BLaER1 treated with 17β-estradiol and CSF1 and Interleukin-3, amounts not matched to agents 10 nM and 100 nM (cell line): ENCODE results near the gene ATXN2.

Experiments used
- H3K27ac ChIP-seq, 11 experiments: shearing (Covaris generic); formaldehyde crosslinking; 2 replicates each; pipeline ENCODE4 v1.8.1; 2022
- H3K27me3 ChIP-seq, 11 experiments: shearing (Covaris generic); formaldehyde crosslinking; 2 replicates each; pipeline ENCODE4 v1.8.1; 2022
- H3K36me3 ChIP-seq, 11 experiments: shearing (Covaris generic); formaldehyde crosslinking; 2 replicates each; pipeline ENCODE4 v1.8.1; 2022
- H3K4me1 ChIP-seq, 10 experiments: shearing (Covaris generic); formaldehyde crosslinking; 2 replicates each; pipeline ENCODE4 v1.8.1; 2022
- H3K4me2 ChIP-seq, 11 experiments: shearing (Covaris generic); formaldehyde crosslinking; 2 replicates each; pipeline ENCODE4 v1.8.1; 2022
- H3K4me3 ChIP-seq, 10 experiments: shearing (Covaris generic); formaldehyde crosslinking; 2 replicates each; pipeline ENCODE4 v1.8.1; 2022
- H3K9ac ChIP-seq, 11 experiments: shearing (Covaris generic); formaldehyde crosslinking; 2 replicates each; pipeline ENCODE4 v1.8.1; 2022
- H3K9me3 ChIP-seq, 11 experiments: shearing (Covaris generic); formaldehyde crosslinking; replicated peaks in 1 of 11; 2 replicates each; pipeline ENCODE4 v1.8.1; 2022
- H4K20me1 ChIP-seq, 11 experiments: shearing (Covaris generic); formaldehyde crosslinking; 2 replicates each; pipeline ENCODE4 v1.8.1; 2022
- Cebpa-rat ChIP-seq, 11 experiments: shearing (Covaris generic); IDR thresholded peaks; 2 replicates each; pipeline ENCODE4 v1.8.1; 2022

ATXN2 gene

GRCh38 chr12:111455448-111456320 lies 143.4 kb downstream of the ATXN2 start:
- no peak for TF ChIP-seq Cebpa-rat (IDR thresholded peaks at IDR 0.05)
- no peak overlapping the region; a peak in 1 of 22 replicates for H3K27ac ChIP-seq
- H3K9ac ChIP-seq: peak overlapping the region in 1 of 11 experiments; percentile 45; a peak in 2 of 22 replicates
- peaks cover 89 to 99% (median 93%) of the 10 kb centered on the region in 11 experiments for H3K36me3 ChIP-seq
- H3K27me3 ChIP-seq: no peaks in the 10 kb centered on the region
- peaks cover 22 to 80% (median 43%) of the 10 kb centered on the region in 11 experiments; a peak in 21 of 22 replicates for H4K20me1 ChIP-seq
- H3K4me3 ChIP-seq: no peak overlapping the region
- peak overlapping the region in 1 of 11 experiments; percentile 44; a peak in 2 of 22 replicates for H3K4me2 ChIP-seq
- H3K9me3 ChIP-seq: no peaks in the 10 kb centered on the region
- H3K4me1 ChIP-seq: peaks cover 11 to 33% (median 23%) of the 10 kb centered on the region in 10 experiments

- Histone ChIP-seq H3K9ac (peak overlapping the region in 1 of 11 experiments; percentile 4; a peak in 1 of 22 replicates), H3K9me3 (no peaks in the 10 kb centered on the region), H3K4me2 (no peak overlapping the region), H4K20me1 (peaks cover 22 to 88% (median 51%) of the 10 kb centered on the region in 11 experiments; a peak in 21 of 22 replicates), H3K27me3 (no peaks in the 10 kb centered on the region), H3K36me3 (peaks cover 92 to 100% (median 94%) of the 10 kb centered on the region in 11 experiments), H3K4me1 (peaks cover 15 to 41% (median 31%) of the 10 kb centered on the region in 10 experiments), H3K27ac (0 out of 22 replicates have a peak overlapping the region, but pooled peaks of 1 of the 11 experiments have one; percentile 12), H3K4me3 (no peak overlapping the region)
- TF ChIP-seq Cebpa-rat (IDR thresholded peaks at IDR 0.05): no peak
These were observed 144.2 kb downstream of the ATXN2 start for GRCh38 chr12:111454716-111455447.

GRCh38 chr12:111454311-111454710 lies 144.8 kb downstream of the ATXN2 start:
- H3K9ac ChIP-seq: peak overlapping the region in 1 of 11 experiments; percentile 4; a peak in 1 of 22 replicates
- H3K27ac ChIP-seq: 0 out of 22 replicates have a peak overlapping the region, but pooled peaks of 1 of the 11 experiments have one; percentile 12
- peaks cover 22 to 93% (median 57%) of the 10 kb centered on the region in 11 experiments; a peak in 21 of 22 replicates for H4K20me1 ChIP-seq
- H3K4me2 ChIP-seq: no peak overlapping the region
- TF ChIP-seq Cebpa-rat (IDR thresholded peaks at IDR 0.05): no peak
- no peaks in the 10 kb centered on the region for H3K9me3 ChIP-seq
- peaks cover 20 to 47% (median 36%) of the 10 kb centered on the region in 10 experiments for H3K4me1 ChIP-seq
- H3K36me3 ChIP-seq: peaks cover 92 to 100% (median 94%) of the 10 kb centered on the region in 11 experiments
- no peaks in the 10 kb centered on the region for H3K27me3 ChIP-seq
- no peak overlapping the region for H3K4me3 ChIP-seq

- Histone ChIP-seq H3K27me3 (no peaks in the 10 kb centered on the region), H3K4me3 (no peak overlapping the region), H3K27ac (no peak overlapping the region), H3K9ac (peak overlapping the region in 3 of 11 experiments; percentile 8 to 37 (median 23); a peak in 1 of 22 replicates), H3K36me3 (peaks cover 92 to 100% (median 96%) of the 10 kb centered on the region in 11 experiments), H3K9me3 (no peaks in the 10 kb centered on the region), H3K4me1 (peaks cover 23 to 49% (median 43%) of the 10 kb centered on the region in 10 experiments), H3K4me2 (peak overlapping the region in 3 of 11 experiments; percentile 8 to 30 (median 13); a peak in 3 of 22 replicates), H4K20me1 (peaks cover 22 to 95% (median 67%) of the 10 kb centered on the region in 11 experiments)
- TF ChIP-seq Cebpa-rat (IDR thresholded peaks at IDR 0.05): no peak
These were observed 145.8 kb downstream of the ATXN2 start for GRCh38 chr12:111453071-111453989.

GRCh38 chr12:111451649-111452129 lies 147.4 kb downstream of the ATXN2 start:
- no peak for TF ChIP-seq Cebpa-rat (IDR thresholded peaks at IDR 0.05)
- peaks cover 92 to 100% (median 96%) of the 10 kb centered on the region in 11 experiments for H3K36me3 ChIP-seq

GRCh38 chr12:111451232-111451631 lies 147.9 kb downstream of the ATXN2 start:
- no peak for TF ChIP-seq Cebpa-rat (IDR thresholded peaks at IDR 0.05)
- peaks cover 92 to 100% (median 97%) of the 10 kb centered on the region in 11 experiments for H3K36me3 ChIP-seq
- H3K4me2 ChIP-seq: peak overlapping the region in 7 of 11 experiments; percentile 8 to 43 (median 19); a peak in 5 of 22 replicates

More at GRCh38 chr12:111451649-111452129, 147.4 kb downstream of the ATXN2 start:
- no peaks in the 10 kb centered on the region for H3K27me3 ChIP-seq
- H3K9me3 ChIP-seq: no peaks in the 10 kb centered on the region
- H4K20me1 ChIP-seq: peaks cover 32 to 95% (median 81%) of the 10 kb centered on the region in 11 experiments
- H3K4me3 ChIP-seq: no peak overlapping the region
- H3K27ac ChIP-seq: no peak overlapping the region
- H3K4me2 ChIP-seq: peak overlapping the region in 6 of 11 experiments; percentile 8 to 39 (median 12); a peak in 4 of 22 replicates
- peaks cover 35 to 62% (median 57%) of the 10 kb centered on the region in 10 experiments for H3K4me1 ChIP-seq
- H3K9ac ChIP-seq: no peak overlapping the region

GRCh38 chr12:111450676-111451075 lies 148.4 kb downstream of the ATXN2 start:
- Histone ChIP-seq H3K4me2 (peak overlapping the region in 5 of 11 experiments; percentile 11 to 43 (median 39); a peak in 7 of 22 replicates), H3K27me3 (no peaks in the 10 kb centered on the region), H3K27ac (peak overlapping the region in 8 of 11 experiments; percentile 3 to 47 (median 18); a peak in 10 of 22 replicates), H3K4me3 (no peak overlapping the region), H4K20me1 (peaks cover 42 to 98% (median 87%) of the 10 kb centered on the region in 11 experiments), H3K36me3 (peaks cover 87 to 100% (median 97%) of the 10 kb centered on the region in 11 experiments), H3K9ac (peak overlapping the region in 7 of 11 experiments; percentile 12 to 62 (median 34); a peak in 9 of 22 replicates), H3K4me1 (peaks cover 46 to 69% (median 66%) of the 10 kb centered on the region in 10 experiments), H3K9me3 (no peaks in the 10 kb centered on the region)
- no peak for TF ChIP-seq Cebpa-rat (IDR thresholded peaks at IDR 0.05)

More at GRCh38 chr12:111451232-111451631, 147.9 kb downstream of the ATXN2 start:
- H3K9me3 ChIP-seq: no peaks in the 10 kb centered on the region
- H3K4me1 ChIP-seq: peaks cover 40 to 67% (median 61%) of the 10 kb centered on the region in 10 experiments
- H3K27me3 ChIP-seq: no peaks in the 10 kb centered on the region
- peaks cover 37 to 98% (median 86%) of the 10 kb centered on the region in 11 experiments for H4K20me1 ChIP-seq
- H3K9ac ChIP-seq: peak overlapping the region in 5 of 11 experiments; percentile 12 to 62 (median 47); a peak in 6 of 22 replicates
- H3K27ac ChIP-seq: peak overlapping the region in 4 of 11 experiments; percentile 9 to 47 (median 26); a peak in 5 of 22 replicates
- no peak overlapping the region for H3K4me3 ChIP-seq
